Ascending aorta (tissue), 2 donors: ENCODE measurements around the gene ARMH2. TPM values are rescaled to one million over a fixed set of nuclear protein-coding genes. Genes with fewer than 3 reads are reported as not detected.

ENCODE experiments used
- DNase-seq, 2 donors: peaks; one replicate each; pipeline ENCODE4 v3.0.0-alpha.2; 2019; ENCODE audit warnings: low spot score in 2 of 2
- H3K27ac ChIP-seq, 2 donors: fragments of 200-600 bp; sonication (generic); one replicate each; pipeline ENCODE4 v1.5.1; 2016 to 2017; ENCODE audit warnings: mild to moderate bottlenecking in 1 of 2
- H3K27me3 ChIP-seq: fragments of 200-600 bp; sonication (generic); one replicate; pipeline ENCODE4 v1.5.1; 2017
- H3K36me3 ChIP-seq, 2 donors: fragments of 200-600 bp; sonication (generic); one replicate each; pipeline ENCODE4 v1.5.1; 2016
- H3K4me1 ChIP-seq, 2 donors: fragments of 200-600 bp; sonication (generic); one replicate each; pipeline ENCODE4 v1.5.1; 2016 to 2017; ENCODE audit warnings: mild to moderate bottlenecking in 1 of 2
- H3K4me3 ChIP-seq, 2 donors: fragments of 200-600 bp; sonication (generic); one replicate each; pipeline ENCODE4 v1.5.1; 2016 to 2017; ENCODE audit warnings: mild to moderate bottlenecking in 1 of 2
- H3K9me3 ChIP-seq, 2 donors: fragments of 200-600 bp; sonication (generic); one replicate each; pipeline ENCODE4 v1.5.1; 2016
- intact Hi-C: fragments of 100-400 bp; cut with DNase I; formaldehyde crosslinking; loops from one replicate; pipeline ENCODE4 v1.15.1; 2023
- total RNA-seq: library from RNA; depleted of rRNA; stranded (reverse); fragments of >200 nt; gene quantifications from one replicate; pipeline ENCODE4 v1.1.0, GENCODE V29; 2016
- TF ChIP-seq, protein P1 (sequence below), 3 experiments: fragments of 200-600 bp in 2 of 3; fragments of 450-650 bp in 1 of 3; sonication (generic) in 2 of 3; IDR thresholded peaks; one replicate each; pipeline ENCODE4 v1.5.1; 2016 to 2019; ENCODE audit warnings: antibody characterized with exemption in 3 of 3, mild to moderate bottlenecking in 1 of 3, moderate library complexity in 1 of 3

Gene ARMH2
- total RNA-seq, 1 donor from 2014 or later = not detected

DNA sequence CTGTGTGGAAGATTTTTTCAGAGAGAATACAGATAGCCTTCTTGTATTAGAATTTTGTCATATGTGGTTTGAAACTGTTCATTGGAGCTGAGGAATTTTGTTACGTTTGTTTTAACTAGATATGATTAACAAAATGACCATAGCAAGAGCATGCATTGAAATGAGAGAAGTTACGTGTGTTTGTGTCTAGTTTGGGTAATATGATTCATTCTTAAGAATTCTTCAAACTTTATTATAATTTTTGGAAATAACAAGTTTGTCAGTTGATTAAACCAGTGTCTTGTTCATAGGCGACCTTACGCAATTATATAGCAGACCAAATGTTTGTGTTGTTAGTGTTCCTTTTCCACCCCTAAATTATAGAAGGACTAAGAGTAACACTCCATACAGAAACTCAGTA is 18.5 kb downstream of the ARMH2 start:
- Histone ChIP-seq H3K4me1 (peaks cover 0 to 9% of the 10 kb centered on the region in 2 donors), H3K36me3 (peaks cover 3 to 8% of the 10 kb centered on the region in 2 donors), H3K27ac (no peak overlapping the region), H3K4me3 (no peak overlapping the region), H3K27me3 (no peaks in the 10 kb centered on the region), H3K9me3 (no peaks in the 10 kb centered on the region)
- no peak for DNase-seq
- TF ChIP-seq, protein P1, sequence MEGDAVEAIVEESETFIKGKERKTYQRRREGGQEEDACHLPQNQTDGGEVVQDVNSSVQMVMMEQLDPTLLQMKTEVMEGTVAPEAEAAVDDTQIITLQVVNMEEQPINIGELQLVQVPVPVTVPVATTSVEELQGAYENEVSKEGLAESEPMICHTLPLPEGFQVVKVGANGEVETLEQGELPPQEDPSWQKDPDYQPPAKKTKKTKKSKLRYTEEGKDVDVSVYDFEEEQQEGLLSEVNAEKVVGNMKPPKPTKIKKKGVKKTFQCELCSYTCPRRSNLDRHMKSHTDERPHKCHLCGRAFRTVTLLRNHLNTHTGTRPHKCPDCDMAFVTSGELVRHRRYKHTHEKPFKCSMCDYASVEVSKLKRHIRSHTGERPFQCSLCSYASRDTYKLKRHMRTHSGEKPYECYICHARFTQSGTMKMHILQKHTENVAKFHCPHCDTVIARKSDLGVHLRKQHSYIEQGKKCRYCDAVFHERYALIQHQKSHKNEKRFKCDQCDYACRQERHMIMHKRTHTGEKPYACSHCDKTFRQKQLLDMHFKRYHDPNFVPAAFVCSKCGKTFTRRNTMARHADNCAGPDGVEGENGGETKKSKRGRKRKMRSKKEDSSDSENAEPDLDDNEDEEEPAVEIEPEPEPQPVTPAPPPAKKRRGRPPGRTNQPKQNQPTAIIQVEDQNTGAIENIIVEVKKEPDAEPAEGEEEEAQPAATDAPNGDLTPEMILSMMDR (IDR thresholded peaks at IDR 0.05) = no peak
- intact Hi-C loops = no loop called here

DNA sequence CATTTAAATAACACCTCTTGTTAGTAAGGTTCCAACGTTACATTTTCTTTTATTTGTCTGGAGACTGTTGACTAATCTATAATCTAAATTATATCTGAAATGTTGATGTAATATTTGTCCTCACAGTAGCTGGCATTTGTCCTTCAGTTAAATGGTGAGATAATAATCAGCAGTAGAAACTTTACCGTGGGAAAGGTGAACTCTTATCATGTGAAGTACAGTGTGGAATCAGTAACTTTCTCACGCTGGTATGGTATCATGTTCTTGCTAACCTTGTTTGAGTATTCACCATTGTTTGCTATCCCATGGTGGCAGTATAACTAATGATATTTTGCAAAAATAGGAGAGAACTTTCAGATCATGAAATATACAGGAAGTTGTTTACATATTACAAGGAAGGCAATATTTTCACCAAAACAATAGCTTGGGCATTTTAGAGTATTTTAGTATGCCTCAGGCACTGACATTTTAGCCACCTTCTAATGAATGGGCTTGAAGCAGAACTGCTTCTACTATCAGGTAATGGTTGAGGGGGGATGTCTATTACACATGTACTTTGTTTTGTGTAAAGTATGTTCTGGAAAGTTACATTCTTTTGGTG is 19.2 kb downstream of the ARMH2 start:
- TF ChIP-seq, protein P1 (IDR thresholded peaks at IDR 0.05) = no peak
- H3K9me3 ChIP-seq = no peaks in the 10 kb centered on the region
- H3K4me1 ChIP-seq = peaks cover 0 to 9% of the 10 kb centered on the region in 2 donors
- intact Hi-C loops = no loop called here
- no peak overlapping the region for H3K27ac ChIP-seq
- H3K27me3 ChIP-seq = no peaks in the 10 kb centered on the region
- peaks cover 3 to 7% of the 10 kb centered on the region in 2 donors for H3K36me3 ChIP-seq
- H3K4me3 ChIP-seq = no peak overlapping the region
- DNase-seq = no peak

DNA sequence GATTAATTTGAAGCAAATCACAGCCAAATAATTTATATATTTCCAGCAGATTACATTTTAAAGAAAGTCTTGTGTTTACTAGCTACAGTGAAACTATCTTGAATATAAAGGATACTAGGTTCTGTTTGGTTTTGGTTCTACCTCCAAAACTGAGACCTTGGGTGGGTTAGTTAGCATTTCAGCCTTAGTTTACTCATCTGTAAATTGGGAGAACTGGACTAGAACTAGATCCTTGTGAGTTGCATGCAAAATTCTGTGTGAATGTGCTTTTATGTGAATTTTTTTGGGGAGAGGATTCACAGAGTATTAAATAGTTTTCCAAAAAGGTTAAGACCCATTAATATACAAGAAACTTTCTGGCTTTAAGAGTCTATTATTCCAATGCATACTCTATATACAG is 19.8 kb downstream of the ARMH2 start:
- intact Hi-C loops = no loop called here
- peaks cover under 1 to 3% of the 10 kb centered on the region in 2 donors for H3K36me3 ChIP-seq
- H3K27me3 ChIP-seq = no peaks in the 10 kb centered on the region
- TF ChIP-seq, protein P1 (IDR thresholded peaks at IDR 0.05) = no peak
- H3K4me3 ChIP-seq = no peak overlapping the region
- DNase-seq = no peak
- peaks cover 0 to 9% of the 10 kb centered on the region in 2 donors for H3K4me1 ChIP-seq
- H3K9me3 ChIP-seq = no peaks in the 10 kb centered on the region
- H3K27ac ChIP-seq = no peak overlapping the region

DNA sequence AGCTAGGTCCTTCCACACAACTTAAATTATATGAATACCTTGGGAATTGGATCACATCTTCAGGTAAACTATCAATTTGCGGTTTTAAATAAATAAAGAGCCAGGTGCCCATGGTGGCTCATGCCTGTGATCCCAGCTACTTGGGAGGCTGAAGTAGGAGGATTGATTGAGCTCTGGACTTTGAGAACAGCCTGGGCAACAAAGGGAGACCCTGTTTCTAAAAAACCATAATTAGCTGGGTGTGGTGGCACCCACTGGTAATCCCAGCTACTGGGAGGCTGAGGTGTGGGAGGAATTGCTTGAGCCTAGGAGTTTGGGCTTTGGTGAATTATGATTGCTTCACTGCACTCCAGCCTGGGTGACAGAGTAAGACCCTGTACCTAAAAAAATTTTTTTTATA is 20.6 kb downstream of the ARMH2 start:
- Histone ChIP-seq H3K27me3 (no peaks in the 10 kb centered on the region), H3K4me3 (no peak overlapping the region), H3K27ac (no peak overlapping the region), H3K9me3 (no peaks in the 10 kb centered on the region), H3K4me1 (peaks cover 0 to 9% of the 10 kb centered on the region in 2 donors), H3K36me3 (peaks cover 0 to 3% of the 10 kb centered on the region in 2 donors)
- intact Hi-C loops = no loop called here
- TF ChIP-seq, protein P1 (IDR thresholded peaks at IDR 0.05) = no peak
- DNase-seq = no peak

DNA sequence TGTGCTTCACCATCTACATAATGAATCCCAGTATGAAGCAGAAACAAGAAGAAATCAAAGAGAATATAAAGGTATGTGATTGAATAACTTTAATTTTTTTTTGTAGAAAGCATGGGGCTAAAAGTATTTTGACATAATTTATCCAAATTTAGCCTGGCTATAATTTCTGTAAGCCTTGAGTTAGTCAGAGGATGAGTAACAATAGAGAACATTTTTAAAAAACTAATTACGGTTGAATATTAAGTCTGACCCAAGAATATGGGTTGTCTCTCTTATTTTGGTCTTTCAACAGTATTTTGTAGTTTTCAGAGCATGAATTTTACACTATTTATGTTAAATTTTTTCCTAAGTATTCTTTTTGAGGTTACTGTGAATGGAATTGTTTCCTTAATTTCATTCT is 21.5 kb downstream of the ARMH2 start:
- Histone ChIP-seq H3K27ac (no peak overlapping the region), H3K4me3 (no peak overlapping the region), H3K36me3 (peaks cover 0 to 2% of the 10 kb centered on the region in 2 donors), H3K27me3 (no peaks in the 10 kb centered on the region), H3K9me3 (no peaks in the 10 kb centered on the region), H3K4me1 (peaks cover 0 to 9% of the 10 kb centered on the region in 2 donors)
- intact Hi-C loops = no loop called here
- TF ChIP-seq, protein P1 (IDR thresholded peaks at IDR 0.05) = no peak
- DNase-seq = no peak
